ENCODE data around the gene P2RX3. TPM values are rescaled to one million over a fixed set of nuclear protein-coding genes. Genes with fewer than 3 reads are reported as not detected.
A peak's percentile ranks its signal among the peaks of the same experiment; 100 is the strongest.

P2RX3 gene
- total RNA-seq, 4 donors from 2014 or later = not detected

DNA sequence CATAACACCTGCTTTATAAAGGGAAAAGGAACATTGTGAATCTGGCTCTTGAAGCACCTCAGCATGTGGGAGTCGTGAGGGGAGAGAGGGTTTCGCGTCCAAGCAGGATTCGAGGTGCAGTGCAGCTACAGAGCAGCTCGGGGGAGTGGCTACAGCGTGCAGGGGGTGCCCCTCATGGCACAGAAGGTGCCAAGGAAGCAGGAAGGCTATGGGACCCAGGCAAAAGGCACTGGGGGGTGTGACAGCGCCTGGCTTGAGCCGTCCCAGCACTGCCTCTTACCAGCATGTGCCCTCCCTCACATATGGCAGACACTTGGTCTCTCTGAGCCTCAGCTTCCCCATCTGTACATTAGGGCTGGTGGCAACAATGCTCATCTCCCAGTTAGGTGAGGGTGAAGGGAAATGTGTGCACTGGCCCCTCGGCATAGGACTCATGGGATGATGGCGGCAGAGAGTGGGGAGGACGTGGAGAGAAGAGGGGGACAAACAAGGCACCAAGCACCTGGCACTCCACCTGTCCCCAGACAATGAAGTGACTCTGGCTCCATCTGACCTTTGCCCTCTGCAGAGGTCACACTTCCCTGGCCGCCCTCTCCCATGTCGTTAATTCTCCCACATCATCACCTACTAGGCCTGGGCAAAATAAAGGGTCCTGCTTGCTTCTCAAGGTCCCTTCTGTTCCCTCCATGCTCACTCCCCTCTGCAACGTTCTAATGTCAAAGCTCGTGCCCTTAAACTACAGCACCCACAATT is 23.8 kb upstream of the P2RX3 start:
- H3K36me3 ChIP-seq = peaks cover 0 to 22% (median 6%) of the 10 kb centered on the region in 4 donors

DNA sequence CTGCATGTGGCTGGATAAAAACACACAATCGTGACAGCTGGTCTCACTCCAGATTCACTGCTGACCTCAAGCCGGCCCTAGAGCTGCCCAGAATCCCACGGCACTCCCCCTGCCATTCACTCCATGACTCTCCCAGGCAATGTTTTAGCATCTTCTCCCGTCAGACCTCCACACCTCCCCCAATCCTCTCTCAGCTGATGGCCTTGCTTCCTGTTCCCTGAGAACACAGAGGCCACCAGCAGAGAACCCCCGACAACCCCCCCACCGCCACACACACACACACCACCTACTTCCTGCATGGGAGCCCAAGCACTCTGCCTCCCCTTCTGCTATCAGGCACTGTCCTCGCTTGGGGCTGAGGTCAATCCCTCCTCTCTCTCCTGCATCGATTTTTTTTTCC is 22.7 kb upstream of the P2RX3 start:
- in situ Hi-C loops (cut with MboI; ENCODE audit: low pct_ligation_motif_present in 1 of 4, low pct_unique_long_range_greater_than_20kb in 1 of 4, low sequenced_read_pairs in 3 of 4) (no loop called here), intact Hi-C loops (cut with DNase I; ENCODE audit: low total_unique reads) (no loop called here)
- WGBS, 2 donors (ENCODE audit: low coverage in 1 of 2) = 54 to 58% methylated on average over 2 to 8 of the region's 8 CpGs
- Histone ChIP-seq H3K27ac (peak overlapping the region in 3 of 4 donors; percentile 17 to 36 (median 20)), H3K27me3 (no peaks in the 10 kb centered on the region), H3K4me1 (peaks cover 20 to 68% (median 44%) of the 10 kb centered on the region in 4 donors), H3K36me3 (peaks cover 0 to 20% (median 7%) of the 10 kb centered on the region in 4 donors), H3K4me3 (no peak overlapping the region), H3K9me3 (no peaks in the 10 kb centered on the region)
- TF ChIP-seq EP300 (IDR thresholded peaks at IDR 0.05; ENCODE audit: low read depth) = no peak
- TF ChIP-seq POLR2AphosphoS5 (IDR thresholded peaks at IDR 0.05) = no peak
- TF ChIP-seq, protein P1, sequence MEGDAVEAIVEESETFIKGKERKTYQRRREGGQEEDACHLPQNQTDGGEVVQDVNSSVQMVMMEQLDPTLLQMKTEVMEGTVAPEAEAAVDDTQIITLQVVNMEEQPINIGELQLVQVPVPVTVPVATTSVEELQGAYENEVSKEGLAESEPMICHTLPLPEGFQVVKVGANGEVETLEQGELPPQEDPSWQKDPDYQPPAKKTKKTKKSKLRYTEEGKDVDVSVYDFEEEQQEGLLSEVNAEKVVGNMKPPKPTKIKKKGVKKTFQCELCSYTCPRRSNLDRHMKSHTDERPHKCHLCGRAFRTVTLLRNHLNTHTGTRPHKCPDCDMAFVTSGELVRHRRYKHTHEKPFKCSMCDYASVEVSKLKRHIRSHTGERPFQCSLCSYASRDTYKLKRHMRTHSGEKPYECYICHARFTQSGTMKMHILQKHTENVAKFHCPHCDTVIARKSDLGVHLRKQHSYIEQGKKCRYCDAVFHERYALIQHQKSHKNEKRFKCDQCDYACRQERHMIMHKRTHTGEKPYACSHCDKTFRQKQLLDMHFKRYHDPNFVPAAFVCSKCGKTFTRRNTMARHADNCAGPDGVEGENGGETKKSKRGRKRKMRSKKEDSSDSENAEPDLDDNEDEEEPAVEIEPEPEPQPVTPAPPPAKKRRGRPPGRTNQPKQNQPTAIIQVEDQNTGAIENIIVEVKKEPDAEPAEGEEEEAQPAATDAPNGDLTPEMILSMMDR (IDR thresholded peaks at IDR 0.05) = no peak
- TF ChIP-seq POLR2A (IDR thresholded peaks at IDR 0.05) = no peak
- peak; percentile 7 for DNase-seq

More for the DNA sequence above, 23.8 kb upstream of the P2RX3 start:
- DNase-seq = no peak
- Histone ChIP-seq H3K4me1 (peaks cover 20 to 70% (median 49%) of the 10 kb centered on the region in 4 donors), H3K27ac (no peak overlapping the region), H3K4me3 (no peak overlapping the region), H3K9me3 (no peaks in the 10 kb centered on the region), H3K27me3 (no peaks in the 10 kb centered on the region)
- in situ Hi-C loops (cut with MboI; ENCODE audit: low pct_ligation_motif_present in 1 of 4, low pct_unique_long_range_greater_than_20kb in 1 of 4, low sequenced_read_pairs in 3 of 4) = no loop called here
- intact Hi-C loops (cut with DNase I; ENCODE audit: low total_unique reads) = no loop called here
- TF ChIP-seq EP300 (IDR thresholded peaks at IDR 0.05; ENCODE audit: low read depth) (no peak), POLR2A (IDR thresholded peaks at IDR 0.05) (no peak), POLR2AphosphoS5 (IDR thresholded peaks at IDR 0.05) (no peak)
- TF ChIP-seq, protein P1 (IDR thresholded peaks at IDR 0.05) = no peak
- WGBS, 2 donors (ENCODE audit: low coverage in 1 of 2) = 84% methylated on average over 15 of the region's 15 CpGs; no CpG with 5 or more reads in 1 of the 2 donors

DNA sequence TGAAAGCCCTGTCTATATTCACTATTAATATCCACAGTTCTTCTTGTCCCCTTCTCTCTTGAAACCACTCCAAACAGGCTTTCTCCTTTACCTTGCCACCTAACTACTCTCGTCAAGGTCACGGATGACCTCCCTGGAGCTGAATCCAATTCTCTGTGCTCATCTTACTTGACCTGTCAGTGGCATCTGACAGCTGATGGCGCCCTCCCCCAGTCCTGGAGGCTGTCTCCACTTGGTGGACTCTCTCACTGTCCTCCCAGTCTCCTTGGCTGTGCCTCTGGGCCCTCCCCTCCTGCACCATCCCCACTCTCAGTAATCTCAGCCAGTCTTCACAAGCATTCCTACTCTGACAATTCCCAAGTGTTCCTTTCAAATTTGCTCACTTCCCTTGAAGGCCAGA is 22.1 kb upstream of the P2RX3 start:
- H3K36me3 ChIP-seq = peaks cover 0 to 20% (median 7%) of the 10 kb centered on the region in 4 donors
- no peak for DNase-seq
- no peaks in the 10 kb centered on the region for H3K27me3 ChIP-seq
- no peaks in the 10 kb centered on the region for H3K9me3 ChIP-seq
- no peak for TF ChIP-seq EP300 (IDR thresholded peaks at IDR 0.05; ENCODE audit: low read depth)
- TF ChIP-seq POLR2A (IDR thresholded peaks at IDR 0.05) = no peak
- TF ChIP-seq, protein P1 (IDR thresholded peaks at IDR 0.05) = no peak
- TF ChIP-seq POLR2AphosphoS5 (IDR thresholded peaks at IDR 0.05) = no peak
- peaks cover 17 to 68% (median 43%) of the 10 kb centered on the region in 4 donors for H3K4me1 ChIP-seq
- H3K27ac ChIP-seq = peak overlapping the region in 3 of 4 donors; percentile 17 to 36 (median 20)
- in situ Hi-C loops (cut with MboI; ENCODE audit: low pct_ligation_motif_present in 1 of 4, low pct_unique_long_range_greater_than_20kb in 1 of 4, low sequenced_read_pairs in 3 of 4) = no loop called here
- intact Hi-C loops (cut with DNase I; ENCODE audit: low total_unique reads) = no loop called here
- WGBS, 2 donors (ENCODE audit: low coverage in 1 of 2) = 66 to 86% methylated on average over 2 to 3 of the region's 3 CpGs
- no peak overlapping the region for H3K4me3 ChIP-seq

DNA sequence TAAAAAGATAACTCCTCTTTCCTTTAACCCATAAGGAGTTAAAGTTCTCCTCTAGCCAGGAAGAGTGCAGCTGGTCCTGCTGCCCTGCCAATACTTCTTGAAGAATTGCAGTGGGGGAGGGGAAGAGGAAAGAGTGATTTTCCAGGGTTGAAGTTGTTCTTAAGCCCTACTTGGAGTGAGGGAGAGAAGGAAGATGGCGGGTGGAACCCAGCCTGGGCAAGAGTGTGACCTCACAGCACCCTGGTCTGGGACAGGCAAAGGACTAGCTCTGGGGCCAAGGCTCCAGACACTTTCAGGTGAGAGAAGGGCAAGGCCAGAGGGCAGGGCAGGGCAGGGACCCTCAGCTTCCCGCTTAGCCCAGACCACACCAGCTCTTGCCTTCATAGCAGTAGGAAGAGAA is 20.0 kb upstream of the P2RX3 start:
- H3K27ac ChIP-seq = peak overlapping the region; percentile 46 to 57 (median 53)
- TF ChIP-seq, protein P1 (IDR thresholded peaks at IDR 0.05) = no peak
- TF ChIP-seq POLR2AphosphoS5 (IDR thresholded peaks at IDR 0.05) = peak in 2 of 3 donors; percentile 23 to 27
- in situ Hi-C loops (cut with MboI; ENCODE audit: low pct_ligation_motif_present in 1 of 4, low pct_unique_long_range_greater_than_20kb in 1 of 4, low sequenced_read_pairs in 3 of 4) (no loop called here), intact Hi-C loops (cut with DNase I; ENCODE audit: low total_unique reads) (no loop called here)
- no peak for DNase-seq
- no peaks in the 10 kb centered on the region for H3K27me3 ChIP-seq
- H3K4me1 ChIP-seq = peaks cover 17 to 69% (median 45%) of the 10 kb centered on the region in 4 donors
- H3K9me3 ChIP-seq = no peaks in the 10 kb centered on the region
- H3K36me3 ChIP-seq = peaks cover 0 to 20% (median 7%) of the 10 kb centered on the region in 4 donors
- no peak overlapping the region for H3K4me3 ChIP-seq
- 58% methylated on average over 2 of the region's 2 CpGs; no CpG with 5 or more reads in 1 of the 2 donors for WGBS, 2 donors (ENCODE audit: low coverage in 1 of 2)

Data from transverse colon (tissue), 4 donors.